ENCODE measurements around the gene ACAD9.
"Not testable (repeated sequence)": the region's sequence is repeated elsewhere in the genome, so short reads cannot be mapped to it uniquely, and the experiment has no call there.

Gene ACAD9

DNA sequence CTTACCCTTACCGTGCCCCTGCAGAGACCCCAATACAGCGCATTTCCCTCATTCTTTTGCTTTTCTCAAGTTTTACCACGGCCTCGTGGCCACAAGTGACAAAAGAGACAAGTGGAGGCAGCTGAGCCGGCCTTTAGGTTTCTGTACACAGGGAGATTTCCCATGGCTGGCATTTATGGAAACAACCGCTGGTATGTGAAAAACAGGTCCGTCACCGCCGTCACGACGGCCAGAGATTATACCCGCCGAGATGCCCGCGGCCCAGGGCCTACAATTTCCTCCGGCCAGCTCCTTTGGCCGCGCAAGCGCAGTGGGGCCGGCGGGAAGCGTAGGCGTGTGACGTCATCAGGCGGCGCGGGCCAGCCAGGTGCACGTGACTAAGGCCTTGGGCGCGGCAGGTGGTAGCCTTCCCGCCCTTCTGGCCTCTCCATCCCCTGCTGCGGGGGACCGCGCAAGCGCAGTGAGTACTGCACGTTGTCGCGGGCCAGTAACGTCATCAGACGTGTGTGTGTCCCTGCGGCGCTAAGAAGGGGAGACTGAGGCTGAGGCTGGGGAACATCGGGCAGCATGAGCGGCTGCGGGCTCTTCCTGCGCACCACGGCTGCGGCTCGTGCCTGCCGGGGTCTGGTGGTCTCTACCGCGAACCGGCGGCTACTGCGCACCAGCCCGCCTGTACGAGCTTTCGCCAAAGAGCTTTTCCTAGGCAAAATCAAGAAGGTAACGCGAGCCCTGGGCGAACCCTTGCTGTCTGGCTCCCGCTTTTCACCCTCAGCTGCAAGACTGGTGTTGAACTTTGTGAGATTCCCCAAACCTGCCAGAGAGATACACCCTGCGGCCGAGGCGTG, at the start of gene ACAD9:
TSS of gene ACAD9 (plus strand) at position 496 of the 845 bp plus-strand sequence. CDS start at position 568, 72 bp downstream.
- DNase-seq (ENCODE audit: low read depth in 3 of 3), result peak; percentile 92 to 97 (median 93)

- DNase-seq (ENCODE audit: low read depth in 3 of 3), result not testable (repeated sequence)
Measured at GRCh38 chr3:128829925-128830625, 49.3 kb upstream of the ACAD9 start.

- DNase-seq (ENCODE audit: low read depth in 3 of 3), result not testable (repeated sequence)
Measured at GRCh38 chr3:128830762-128831161, 48.7 kb upstream of the ACAD9 start.

DNA sequence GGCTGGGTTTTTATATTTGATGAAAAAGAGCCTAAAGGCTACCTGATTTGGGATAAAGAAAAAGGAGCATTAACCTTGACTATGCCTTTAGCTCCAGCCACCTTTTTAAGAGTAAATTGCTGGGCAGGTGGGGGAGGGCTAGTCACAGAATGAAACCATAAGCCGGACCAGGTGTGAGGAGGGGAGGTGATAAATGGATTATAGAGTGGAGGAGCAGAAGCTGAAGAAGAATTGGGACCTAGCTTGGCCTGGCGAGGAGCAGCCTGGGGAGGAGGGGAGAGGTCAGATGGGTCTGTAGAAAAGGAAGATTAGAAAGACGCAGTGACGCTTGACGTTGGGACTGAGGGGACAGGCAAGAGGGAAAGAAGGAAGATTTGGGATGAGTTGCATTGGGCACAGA, 46.4 kb upstream of the ACAD9 start:
- DNase-seq (ENCODE audit: low read depth in 3 of 3), result not testable (repeated sequence)

GRCh38 chr3:128835096-128835495, 44.3 kb upstream of the ACAD9 start:
- no peak for DNase-seq (ENCODE audit: low read depth in 3 of 3)

GRCh38 chr3:128841926-128842920, 37.2 kb upstream of the ACAD9 start:
- DNase-seq (ENCODE audit: low read depth in 3 of 3), result no peak

- DNase-seq (ENCODE audit: low read depth in 3 of 3), result no peak
Measured at GRCh38 chr3:128844502-128844901, 34.9 kb upstream of the ACAD9 start.

DNA sequence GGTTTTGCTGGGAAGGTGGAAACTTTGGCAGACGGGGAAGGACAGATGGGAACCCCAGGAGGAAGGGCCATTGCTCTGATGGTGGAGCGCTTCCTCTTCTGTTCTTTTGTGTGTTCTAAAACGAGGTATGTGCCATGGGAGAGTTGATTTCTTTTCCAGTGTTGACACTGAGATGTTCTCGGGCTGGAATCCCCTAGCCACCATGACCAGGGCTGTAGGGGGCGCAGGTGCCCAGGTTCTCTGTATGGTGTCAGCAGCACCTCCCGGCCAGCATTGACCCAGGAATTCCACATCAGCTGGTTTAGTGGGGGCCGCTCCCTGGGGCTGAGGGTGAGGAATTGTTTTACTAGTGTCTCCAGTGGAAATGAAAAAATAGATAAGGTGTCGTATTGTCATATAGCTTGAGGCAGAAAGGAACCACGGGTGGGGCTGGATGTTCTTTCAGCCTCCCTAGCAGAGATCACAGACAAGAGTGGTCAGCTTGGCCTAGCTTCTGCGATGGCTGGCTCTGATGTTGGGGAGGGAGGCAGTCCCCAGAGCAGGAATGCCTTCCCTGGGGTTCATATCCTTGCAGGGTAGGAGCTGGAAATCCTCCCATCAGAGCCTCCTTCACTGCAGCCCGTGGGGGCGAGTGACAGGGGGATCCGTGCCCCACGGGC, 34.2 kb upstream of the ACAD9 start:
- DNase-seq (ENCODE audit: low read depth in 3 of 3), result no peak

- DNase-seq (ENCODE audit: low read depth in 3 of 3), result peak; percentile 62 to 89 (median 68)
Measured at GRCh38 chr3:128845778-128846485, 33.5 kb upstream of the ACAD9 start.

- DNase-seq (ENCODE audit: low read depth in 3 of 3), result peak in 1 of 3 experiments; percentile 26
Measured at GRCh38 chr3:128846486-128846891, 32.9 kb upstream of the ACAD9 start.

DNA sequence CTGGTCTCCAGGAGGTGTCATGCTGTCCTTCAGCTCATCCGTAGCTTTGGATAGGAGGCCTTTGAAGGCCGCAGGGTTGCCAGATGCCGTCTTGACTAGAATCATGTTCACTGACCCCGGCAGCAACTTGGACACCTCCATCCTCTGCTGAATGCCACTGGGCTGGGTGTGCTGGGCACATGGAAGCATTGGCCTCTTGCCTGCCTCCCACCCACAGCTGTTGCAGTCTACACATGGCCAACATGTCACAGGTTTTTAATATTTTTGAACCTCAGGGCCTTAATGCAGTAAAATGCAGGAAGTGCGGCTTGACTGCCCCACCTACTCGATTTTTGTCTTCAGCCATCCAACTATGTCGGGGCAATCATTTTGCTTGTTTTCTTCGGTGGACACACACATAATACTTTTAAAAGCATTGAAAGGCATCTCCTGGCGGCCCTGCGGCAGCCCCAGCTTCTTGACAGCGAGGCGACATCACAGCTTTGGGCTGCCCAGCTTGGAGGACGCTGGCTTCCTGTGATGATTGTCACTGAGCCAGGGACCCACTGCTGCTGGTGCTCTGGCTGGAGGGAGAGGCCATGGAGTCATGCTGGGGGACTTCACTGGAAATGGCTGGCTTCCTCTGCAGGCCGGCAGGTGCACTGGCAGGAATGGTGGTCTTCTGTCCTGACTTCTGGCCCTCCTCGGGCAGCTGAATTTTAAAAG, 31.6 kb upstream of the ACAD9 start:
- DNase-seq (ENCODE audit: low read depth in 3 of 3), result no peak

- DNase-seq (ENCODE audit: low read depth in 3 of 3), result no peak
Measured at GRCh38 chr3:128848936-128849335, 30.5 kb upstream of the ACAD9 start.

DNA sequence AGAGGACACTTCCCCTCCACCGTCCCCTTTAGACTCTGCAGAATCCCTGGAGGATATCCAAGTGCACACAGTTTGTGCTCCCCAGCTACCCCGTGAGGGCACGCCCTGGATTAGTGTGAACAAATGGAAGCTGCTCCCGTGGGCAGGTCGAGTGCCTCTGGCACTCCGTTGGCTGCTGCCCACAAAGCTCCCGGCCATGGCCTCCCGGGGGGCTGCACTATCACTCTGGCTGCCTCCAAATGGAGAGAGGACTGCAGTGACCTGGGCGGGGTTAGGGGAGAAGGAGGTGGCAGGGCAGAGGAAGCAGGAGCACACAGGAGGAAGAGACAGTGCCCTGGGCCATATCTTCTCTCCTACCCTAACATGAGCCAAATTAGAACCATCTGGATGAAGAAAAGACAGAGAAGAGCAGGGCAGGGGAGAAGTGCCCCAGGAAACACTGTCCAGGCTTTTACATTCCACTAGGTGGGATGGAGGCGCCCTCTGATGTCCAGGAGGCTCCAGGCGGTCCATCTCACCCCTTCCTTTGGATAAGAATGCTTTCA, 29.4 kb upstream of the ACAD9 start:
- DNase-seq (ENCODE audit: low read depth in 3 of 3), result no peak

GRCh38 chr3:128850544-128850943, 28.9 kb upstream of the ACAD9 start:
- DNase-seq (ENCODE audit: low read depth in 3 of 3), result no peak

- no peak for DNase-seq (ENCODE audit: low read depth in 3 of 3)
Measured at GRCh38 chr3:128851601-128852000, 27.8 kb upstream of the ACAD9 start.

- DNase-seq (ENCODE audit: low read depth in 3 of 3), result no peak
Measured at GRCh38 chr3:128853826-128854225, 25.6 kb upstream of the ACAD9 start.

DNA sequence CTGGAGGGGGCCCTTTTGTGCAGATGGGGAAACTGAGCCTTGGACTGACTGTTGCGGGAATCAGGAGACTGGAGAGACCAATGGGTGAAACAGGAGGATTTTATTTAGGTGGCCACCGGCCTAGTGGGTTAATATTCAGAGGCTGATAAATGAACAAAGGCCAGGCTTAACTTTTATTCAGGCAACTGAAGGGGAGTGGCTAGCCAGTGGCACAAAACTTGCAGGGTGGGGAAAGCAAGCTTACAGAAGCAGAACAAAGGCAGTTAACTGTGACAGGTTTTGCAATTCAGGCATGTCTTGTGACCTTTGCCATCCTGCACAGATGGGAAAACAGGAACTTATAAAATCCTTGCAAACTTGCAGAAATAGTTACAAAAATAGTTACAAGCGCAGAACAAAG, 24.9 kb upstream of the ACAD9 start:
- no peak for DNase-seq (ENCODE audit: low read depth in 3 of 3)

DNA sequence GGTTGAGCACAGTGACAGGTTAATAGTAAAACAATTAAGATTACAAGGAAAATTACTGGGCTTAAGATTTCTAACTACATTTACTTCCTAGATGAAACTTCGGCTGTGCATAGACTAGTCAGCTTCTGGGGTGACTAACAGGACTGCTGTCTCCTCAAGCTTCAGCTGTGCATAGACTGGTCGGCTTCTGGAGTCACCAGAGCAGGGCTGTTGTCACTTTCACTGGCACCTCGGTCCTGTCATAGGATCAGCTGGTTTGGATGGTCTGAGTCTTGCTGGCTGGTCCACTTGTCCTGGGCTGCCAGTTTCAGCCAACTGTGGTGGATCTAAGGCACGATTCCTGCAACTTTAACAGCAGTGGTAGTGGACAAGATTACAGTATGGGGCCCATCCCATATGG, 23.9 kb upstream of the ACAD9 start:
- no peak for DNase-seq (ENCODE audit: low read depth in 3 of 3)

- DNase-seq (ENCODE audit: low read depth in 3 of 3), result no peak
Measured at GRCh38 chr3:128858167-128858566, 21.3 kb upstream of the ACAD9 start.

- DNase-seq (ENCODE audit: low read depth in 3 of 3), result no peak
Measured at GRCh38 chr3:128859630-128860029, 19.8 kb upstream of the ACAD9 start.
